ENCODE results near the gene UNKL. TPM values are rescaled to one million over a fixed set of nuclear protein-coding genes. Genes with fewer than 3 reads are reported as not detected.

UNKL gene
- total and polyA plus RNA-seq, 12 donors: 10.1 to 174 (median 33.3) TPM

DNA sequence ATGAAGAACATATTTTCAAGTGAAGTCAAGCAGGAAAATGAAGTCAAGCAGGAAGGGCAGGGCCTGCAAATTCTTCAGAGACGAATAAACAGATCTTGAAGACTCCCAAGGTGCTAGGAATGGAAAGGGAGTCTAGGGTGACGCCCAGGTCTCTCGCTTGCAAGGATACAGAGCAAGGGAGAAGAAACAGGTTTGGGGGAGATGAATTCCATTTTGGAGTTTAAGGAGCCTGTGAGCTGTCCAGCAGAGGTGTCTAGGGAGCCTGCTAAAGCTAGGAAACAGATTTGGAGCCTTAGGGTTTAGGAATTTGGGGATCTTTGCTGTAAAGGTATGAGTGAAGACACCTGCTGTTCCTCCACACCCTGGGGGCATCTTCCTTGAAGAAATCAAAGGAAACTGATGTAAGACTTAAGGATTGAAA, 2.0 kb upstream of the UNKL start:
- H3K27me3 ChIP-seq: no peaks in the 10 kb centered on the region
- intact Hi-C loops (cut with DNase I): loop anchor here in 1 of 2 donors (10.0 kb wide), 2 partner anchors 52 to 102 kb away; no protein-coding TSS in a partner anchor
- DNase-seq: no peak
- no peak overlapping the region for H3K27ac ChIP-seq
- peaks cover 0 to 4% of the 10 kb centered on the region in 2 donors for H3K36me3 ChIP-seq (replicated peaks in 1 of 2)
- no peak overlapping the region for H3K4me3 ChIP-seq
- no peaks in the 10 kb centered on the region for H3K9me3 ChIP-seq (replicated peaks in 1 of 3)
- H3K4me1 ChIP-seq (replicated peaks in 1 of 2): peaks cover 11 to 24% of the 10 kb centered on the region in 2 donors
- TF ChIP-seq, protein P1, sequence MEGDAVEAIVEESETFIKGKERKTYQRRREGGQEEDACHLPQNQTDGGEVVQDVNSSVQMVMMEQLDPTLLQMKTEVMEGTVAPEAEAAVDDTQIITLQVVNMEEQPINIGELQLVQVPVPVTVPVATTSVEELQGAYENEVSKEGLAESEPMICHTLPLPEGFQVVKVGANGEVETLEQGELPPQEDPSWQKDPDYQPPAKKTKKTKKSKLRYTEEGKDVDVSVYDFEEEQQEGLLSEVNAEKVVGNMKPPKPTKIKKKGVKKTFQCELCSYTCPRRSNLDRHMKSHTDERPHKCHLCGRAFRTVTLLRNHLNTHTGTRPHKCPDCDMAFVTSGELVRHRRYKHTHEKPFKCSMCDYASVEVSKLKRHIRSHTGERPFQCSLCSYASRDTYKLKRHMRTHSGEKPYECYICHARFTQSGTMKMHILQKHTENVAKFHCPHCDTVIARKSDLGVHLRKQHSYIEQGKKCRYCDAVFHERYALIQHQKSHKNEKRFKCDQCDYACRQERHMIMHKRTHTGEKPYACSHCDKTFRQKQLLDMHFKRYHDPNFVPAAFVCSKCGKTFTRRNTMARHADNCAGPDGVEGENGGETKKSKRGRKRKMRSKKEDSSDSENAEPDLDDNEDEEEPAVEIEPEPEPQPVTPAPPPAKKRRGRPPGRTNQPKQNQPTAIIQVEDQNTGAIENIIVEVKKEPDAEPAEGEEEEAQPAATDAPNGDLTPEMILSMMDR (IDR thresholded peaks at IDR 0.05): no peak
- TF ChIP-seq POLR2A (IDR thresholded peaks at IDR 0.05): no peak
- 68 to 82% (median 78%) methylated on average over 3 of the region's 3 CpGs for WGBS, 4 donors

DNA sequence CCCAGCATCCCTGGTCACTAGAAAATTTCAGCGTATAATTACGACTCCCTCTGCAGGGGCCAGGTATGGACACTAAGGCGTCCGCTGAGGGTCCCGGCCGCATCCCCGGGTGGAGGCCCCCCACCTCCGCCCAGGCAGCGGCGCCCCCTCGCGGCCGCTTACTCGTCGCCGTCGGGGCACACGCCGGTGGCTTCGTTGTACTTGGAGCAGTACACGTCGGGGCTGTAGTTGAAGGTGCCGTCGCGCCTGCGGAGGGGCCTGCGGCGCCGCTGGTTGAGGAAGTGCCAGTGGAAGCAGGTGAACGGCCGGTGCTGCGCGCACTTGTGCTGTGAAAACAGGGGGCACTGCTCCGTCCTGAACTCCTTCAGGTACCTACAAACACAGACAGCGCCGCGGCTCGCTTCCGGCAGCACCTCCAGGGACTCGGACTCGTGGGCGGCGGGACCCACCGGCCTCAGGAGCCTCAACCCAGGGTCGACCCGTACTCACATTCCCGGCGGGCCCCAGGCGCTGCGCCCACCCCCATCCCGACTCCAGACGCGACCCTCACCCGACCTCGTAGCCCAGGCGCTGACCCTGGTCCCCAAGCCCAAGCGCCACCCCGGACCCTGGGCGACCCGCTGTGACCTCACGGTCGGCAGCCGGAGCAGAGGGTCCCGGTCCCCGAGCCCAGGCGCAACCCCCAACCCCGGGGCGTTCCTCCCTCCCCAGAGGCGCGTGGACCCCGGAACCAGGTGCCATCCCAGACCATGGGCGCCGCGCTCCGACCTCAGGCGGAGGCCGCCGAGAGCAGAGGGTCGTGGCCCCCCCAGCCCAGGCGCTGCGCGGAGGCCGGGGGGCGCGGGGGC, 596 bp downstream of the UNKL start:
- Histone ChIP-seq H3K9me3 (replicated peaks in 1 of 3) (no peaks in the 10 kb centered on the region), H3K27me3 (no peaks in the 10 kb centered on the region), H3K36me3 (replicated peaks in 1 of 2) (peaks cover 0 to 4% of the 10 kb centered on the region in 2 donors), H3K4me1 (replicated peaks in 1 of 2) (peaks cover 5 to 8% of the 10 kb centered on the region in 2 donors), H3K4me3 (peak overlapping the region; percentile 45 to 98 (median 74)), H3K27ac (peak overlapping the region in 4 of 5 donors; percentile 66 to 93 (median 70))
- intact Hi-C loops (cut with DNase I): loop anchor here in 1 of 2 donors (10.0 kb wide), 2 partner anchors 49 to 99 kb away; no protein-coding TSS in a partner anchor
- TF ChIP-seq POLR2A (IDR thresholded peaks at IDR 0.05): no peak
- TF ChIP-seq, protein P1 (IDR thresholded peaks at IDR 0.05): peak; percentile 33 to 67 (median 56)
- DNase-seq: peak; percentile 43 to 73 (median 57)
- 2 to 10% (median 3%) methylated on average over 5 to 85 of the region's 85 CpGs for WGBS, 4 donors

DNA sequence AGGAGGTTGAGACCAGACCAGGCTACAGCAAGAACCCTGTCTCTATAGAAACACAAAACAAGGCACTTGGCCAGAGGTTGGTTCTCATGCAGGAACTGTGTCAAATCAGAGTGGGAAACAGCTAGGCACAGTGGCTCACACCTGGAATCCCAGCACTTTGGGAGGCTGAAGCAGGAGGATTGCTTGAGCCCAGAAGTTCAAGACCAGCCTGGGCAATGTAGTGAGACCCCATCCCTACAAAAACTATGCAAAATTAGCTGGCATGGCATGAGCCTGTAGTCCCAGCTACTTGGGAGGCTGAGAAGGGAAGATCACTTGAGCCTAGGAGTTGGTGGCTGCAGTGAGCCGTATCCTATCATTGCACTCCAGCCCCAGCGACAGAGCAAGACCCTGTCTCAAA, 1.7 kb downstream of the UNKL start:
- 91 to 93% (median 92%) methylated on average over 2 of the region's 2 CpGs for WGBS, 4 donors
- Histone ChIP-seq H3K27ac (no peak overlapping the region), H3K9me3 (replicated peaks in 1 of 3) (no peaks in the 10 kb centered on the region), H3K4me3 (no peak overlapping the region), H3K36me3 (replicated peaks in 1 of 2) (peaks cover 0 to 4% of the 10 kb centered on the region in 2 donors), H3K4me1 (replicated peaks in 1 of 2) (peaks cover 9 to 16% of the 10 kb centered on the region in 2 donors), H3K27me3 (no peaks in the 10 kb centered on the region)
- TF ChIP-seq, protein P1 (IDR thresholded peaks at IDR 0.05): no peak
- TF ChIP-seq POLR2A (IDR thresholded peaks at IDR 0.05): no peak
- DNase-seq: no peak
- intact Hi-C loops (cut with DNase I): loop anchor here in 1 of 2 donors (10.0 kb wide), 2 partner anchors 48 to 98 kb away; no protein-coding TSS in a partner anchor

DNA sequence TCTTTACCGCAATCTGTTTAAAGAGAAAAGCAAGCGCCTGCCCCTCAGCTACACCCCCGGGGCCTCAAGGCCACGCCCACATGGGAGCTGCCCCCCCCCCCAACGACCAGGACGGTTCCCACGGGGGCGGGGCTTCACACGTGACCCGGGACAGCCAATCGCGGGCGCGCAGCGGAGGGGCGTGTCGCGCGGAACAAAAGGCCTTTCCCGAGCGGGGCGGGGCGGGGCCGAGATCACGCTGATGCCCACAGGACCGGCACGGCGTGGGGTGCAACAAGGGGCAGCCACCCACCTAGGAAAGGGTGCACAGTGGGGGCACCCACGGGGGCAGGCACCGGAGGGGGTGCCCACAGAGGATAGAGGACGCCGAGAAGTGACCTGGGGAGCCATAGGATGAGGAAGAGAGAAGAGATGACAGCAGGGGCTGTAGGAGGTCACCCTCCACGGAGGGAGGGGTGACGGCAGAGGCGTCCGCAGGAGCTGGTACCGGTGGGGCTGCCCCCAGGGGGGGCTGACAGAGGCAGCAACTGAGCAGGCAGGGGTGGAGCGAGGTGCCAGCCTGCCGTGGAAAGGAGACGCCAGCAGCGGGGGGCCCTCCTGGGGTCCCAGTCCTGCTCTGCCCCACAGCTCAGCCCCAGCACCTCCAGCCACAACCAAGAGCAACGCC, 6.2 kb downstream of the UNKL start:
- Histone ChIP-seq H3K27ac (peak overlapping the region in 2 of 5 donors; percentile 38 to 47), H3K36me3 (replicated peaks in 1 of 2) (peaks cover 0 to 12% of the 10 kb centered on the region in 2 donors), H3K4me1 (replicated peaks in 1 of 2) (peaks cover 3 to 11% of the 10 kb centered on the region in 2 donors), H3K9me3 (replicated peaks in 1 of 3) (no peaks in the 10 kb centered on the region), H3K4me3 (peak overlapping the region in 1 of 4 donors; percentile 47), H3K27me3 (no peaks in the 10 kb centered on the region)
- no peak for TF ChIP-seq POLR2A (IDR thresholded peaks at IDR 0.05)
- TF ChIP-seq, protein P1 (IDR thresholded peaks at IDR 0.05): no peak
- DNase-seq: peak; percentile 92 to 97 (median 95)
- intact Hi-C loops (cut with DNase I): loop anchor here in 1 of 2 donors (10.0 kb wide), 1 partner anchor 94 kb away; no protein-coding TSS in a partner anchor
- WGBS, 4 donors: 2 to 14% (median 4%) methylated on average over 12 to 42 of the region's 42 CpGs
